GM23338 (cell line): ENCODE data around the gene TGOLN2. TPM values are rescaled to one million over a fixed set of nuclear protein-coding genes. Genes with fewer than 3 reads are reported as not detected.

Experiments
- ATAC-seq: fragments of 200-7000 bp; cut with Tn5 transposase; 3 replicates; pipeline ENCODE4 v1.9.1; 2020
- DNase-seq: peaks from one replicate; pipeline ENCODE4 v3.0.0-alpha.2; 2015; ENCODE audit warnings: low spot score
- H2AFZ ChIP-seq: fragments of 200-600 bp; sonication (generic); 2 replicates; pipeline ENCODE4 v1.8.0; 2016; ENCODE audit warnings: antibody characterized with exemption, mild to moderate bottlenecking, moderate library complexity
- H3F3A ChIP-seq: fragments of 200-600 bp; sonication (generic); replicated peaks from 2 replicates; pipeline ENCODE4 v1.8.0; 2017; ENCODE audit warnings: antibody characterized with exemption, mixed run types, low read depth
- H3K27ac ChIP-seq: fragments of 200-600 bp; sonication (generic); 2 replicates; pipeline ENCODE4 v1.6.1; 2016; ENCODE audit warnings: low read depth
- H3K27me3 ChIP-seq: fragments of 200-600 bp; sonication (generic); 2 replicates; pipeline ENCODE4 v1.8.0; 2016; ENCODE audit warnings: mild to moderate bottlenecking, mixed run types, moderate library complexity; ENCODE audit not compliant: insufficient read depth
- H3K36me3 ChIP-seq: fragments of 200-600 bp; sonication (generic); 2 replicates; pipeline ENCODE4 v1.8.0; 2016; ENCODE audit warnings: mild to moderate bottlenecking; ENCODE audit not compliant: insufficient read depth
- H3K4me1 ChIP-seq: fragments of 200-600 bp; sonication (generic); 2 replicates; pipeline ENCODE4 v1.8.0; 2016; ENCODE audit warnings: mild to moderate bottlenecking, moderate library complexity; ENCODE audit not compliant: insufficient read depth
- H3K4me2 ChIP-seq: fragments of 200-600 bp; sonication (generic); 2 replicates; pipeline ENCODE4 v1.7.1; 2017; ENCODE audit warnings: mixed run types
- H3K4me3 ChIP-seq: fragments of 200-600 bp; sonication (generic); 2 replicates; pipeline ENCODE4 v1.6.1; 2016; ENCODE audit warnings: mixed run types
- H3K79me2 ChIP-seq: fragments of 200-600 bp; sonication (generic); replicated peaks from 2 replicates; pipeline ENCODE4 v1.8.0; 2017; ENCODE audit warnings: mild to moderate bottlenecking; ENCODE audit not compliant: insufficient read depth
- H3K9me2 ChIP-seq: fragments of 200-600 bp; sonication (generic); 2 replicates; pipeline ENCODE4 v1.8.0; 2017; ENCODE audit not compliant: insufficient read depth
- H4K20me1 ChIP-seq: fragments of 200-600 bp; sonication (generic); replicated peaks from 2 replicates; pipeline ENCODE4 v1.8.0; 2017; ENCODE audit warnings: mild to moderate bottlenecking; ENCODE audit not compliant: insufficient read depth
- H3K27ac Mint-ChIP-seq: 2 replicates; pipeline ENCODE4 v1.8.0; 2020; ENCODE audit warnings: inconsistent platforms, mild to moderate bottlenecking, moderate library complexity, mixed read lengths
- H3K27me3 Mint-ChIP-seq: 3 replicates; pipeline ENCODE4 v1.8.0; 2022; ENCODE audit warnings: low read depth, mild to moderate bottlenecking, moderate library complexity, mixed read lengths, inconsistent platforms; ENCODE audit not compliant: insufficient read depth, poor library complexity
- H3K36me3 Mint-ChIP-seq: 3 replicates; pipeline ENCODE4 v1.8.0; 2021; ENCODE audit warnings: low read depth, mild to moderate bottlenecking, inconsistent platforms, moderate library complexity, mixed read lengths
- H3K4me1 Mint-ChIP-seq: 3 replicates; pipeline ENCODE4 v1.8.0; 2020; ENCODE audit warnings: mild to moderate bottlenecking, inconsistent platforms, mixed read lengths
- H3K4me3 Mint-ChIP-seq: 3 replicates; pipeline ENCODE4 v1.8.0; 2021; ENCODE audit warnings: moderate library complexity, mild to moderate bottlenecking, inconsistent platforms, mixed read lengths
- H3K9me3 Mint-ChIP-seq: 3 replicates; pipeline ENCODE4 v1.8.0; 2020; ENCODE audit warnings: moderate library complexity, mild to moderate bottlenecking, inconsistent platforms, mixed read lengths
- CREB1 ChIP-seq: fragments of 250-450 bp; sonication (Bioruptor Pico); IDR thresholded peaks from 2 replicates; pipeline ENCODE4 v1.5.0; 2020; ENCODE audit warnings: low read depth, mild to moderate bottlenecking, moderate library complexity
- ETS1 ChIP-seq: IDR thresholded peaks from 2 replicates; pipeline ENCODE4 v1.6.1; 2016; ENCODE audit warnings: antibody characterized with exemption
- EZH2 ChIP-seq: fragments of 200-600 bp; sonication (generic); IDR thresholded peaks from one replicate; pipeline ENCODE4 v1.8.0; 2017; ENCODE audit warnings: antibody characterized with exemption, mild to moderate bottlenecking, low read depth; ENCODE audit not compliant: unreplicated experiment
- POLR2AphosphoS5 ChIP-seq: IDR thresholded peaks from 2 replicates; pipeline ENCODE4 v1.6.1; 2016; ENCODE audit warnings: antibody characterized with exemption, low read depth
- ZNF114 ChIP-seq: fragments of 250-450 bp; sonication (Bioruptor Pico); IDR thresholded peaks from 2 replicates; pipeline ENCODE4 v1.5.0; 2020; ENCODE audit warnings: mild to moderate bottlenecking, moderate library complexity
- ZNF462 ChIP-seq: fragments of 250-450 bp; sonication (Bioruptor Pico); IDR thresholded peaks from 2 replicates; pipeline ENCODE4 v1.5.0; 2020; ENCODE audit warnings: mild to moderate bottlenecking, moderate library complexity
- polyA plus RNA-seq: library from polyadenylated mRNA; unstranded; fragments of >200 nt; fragmentation: Nextera tagmentation; extraction: Ambion mirVana; gene quantifications from 2 replicates; pipeline ENCODE4 v1.2.1, GENCODE V29; 2016
- total RNA-seq: library from RNA; depleted of rRNA; stranded (reverse); fragments of >200 nt; shearing (Covaris generic); gene quantifications from 2 replicates; pipeline ENCODE4 v1.2.3, GENCODE V29; 2014
- TF ChIP-seq, protein P1 (sequence below), 2 experiments: fragments of 200-600 bp in 1 of 2; sonication (generic) in 1 of 2; conservative IDR thresholded peaks; 2 replicates each; pipeline versions ENCODE4 v1.5.1 to v1.6.1; 2016 to 2017; ENCODE audit warnings: antibody characterized with exemption in 2 of 2, low read depth in 2 of 2, mild to moderate bottlenecking in 2 of 2, moderate library complexity in 1 of 2

Gene TGOLN2
- total and polyA plus RNA-seq, 2 experiments from 2014 or later: 20.8 to 48.3 TPM

GRCh38 chr2:85308201-85308600 is 19.6 kb downstream of the TGOLN2 start (continued):
- no peak for TF ChIP-seq ZNF462 (CRISPR knock-in tag)
- TF ChIP-seq POLR2AphosphoS5: no peak
- no peak for TF ChIP-seq ZNF114 (CRISPR knock-in tag)

DNA sequence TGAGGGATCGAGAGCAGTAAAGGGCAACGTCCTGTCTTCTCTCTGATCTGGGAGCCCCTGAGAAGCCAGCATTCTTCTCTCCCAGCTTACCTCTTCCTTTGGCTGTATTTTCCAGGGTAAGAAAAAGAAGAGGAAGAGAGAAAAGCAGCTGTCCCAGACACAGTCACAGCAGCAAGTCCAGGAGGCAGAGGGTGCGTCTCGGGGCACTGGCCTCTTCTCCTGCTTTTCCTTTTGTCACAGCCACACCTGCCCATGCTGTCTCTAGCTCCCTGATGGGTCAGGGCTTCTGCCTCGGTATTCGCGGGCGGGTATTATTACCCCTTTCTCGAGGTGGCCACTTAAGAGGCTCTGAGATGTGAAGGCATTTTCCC is 20.3 kb downstream of the TGOLN2 start:
- Histone ChIP-seq H3K4me3 (no peak overlapping the region), H3K4me2 (no peak overlapping the region), H3K79me2 (no peaks in the 10 kb centered on the region), H3K27me3 (no peaks in the 10 kb centered on the region), H3F3A (peaks cover 23% of the 10 kb centered on the region), H4K20me1 (peaks cover 15% of the 10 kb centered on the region), H3K9me2 (no peaks in the 10 kb centered on the region), H3K4me1 (peaks cover 21% of the 10 kb centered on the region), H3K27ac (peak overlapping the region; percentile 63; the same call in 1 of the 2 replicates), H3K36me3 (peaks cover 18% of the 10 kb centered on the region; the same call in 1 of the 2 replicates), H2AFZ (no peak overlapping the region)
- peaks cover 77% of the 10 kb centered on the region for H3K36me3 Mint-ChIP-seq
- no peak overlapping the region for H3K4me3 Mint-ChIP-seq
- peaks cover 32% of the 10 kb centered on the region for H3K4me1 Mint-ChIP-seq
- H3K27me3 Mint-ChIP-seq: peaks cover 29% of the 10 kb centered on the region
- no peak overlapping the region for H3K27ac Mint-ChIP-seq
- ATAC-seq: no peak
- DNase-seq: no peak
- no peaks in the 10 kb centered on the region for H3K9me3 Mint-ChIP-seq
- TF ChIP-seq EZH2 (no peak), CREB1 (CRISPR knock-in tag) (no peak), ZNF462 (CRISPR knock-in tag) (no peak), ETS1 (no peak)
- TF ChIP-seq, protein P1, sequence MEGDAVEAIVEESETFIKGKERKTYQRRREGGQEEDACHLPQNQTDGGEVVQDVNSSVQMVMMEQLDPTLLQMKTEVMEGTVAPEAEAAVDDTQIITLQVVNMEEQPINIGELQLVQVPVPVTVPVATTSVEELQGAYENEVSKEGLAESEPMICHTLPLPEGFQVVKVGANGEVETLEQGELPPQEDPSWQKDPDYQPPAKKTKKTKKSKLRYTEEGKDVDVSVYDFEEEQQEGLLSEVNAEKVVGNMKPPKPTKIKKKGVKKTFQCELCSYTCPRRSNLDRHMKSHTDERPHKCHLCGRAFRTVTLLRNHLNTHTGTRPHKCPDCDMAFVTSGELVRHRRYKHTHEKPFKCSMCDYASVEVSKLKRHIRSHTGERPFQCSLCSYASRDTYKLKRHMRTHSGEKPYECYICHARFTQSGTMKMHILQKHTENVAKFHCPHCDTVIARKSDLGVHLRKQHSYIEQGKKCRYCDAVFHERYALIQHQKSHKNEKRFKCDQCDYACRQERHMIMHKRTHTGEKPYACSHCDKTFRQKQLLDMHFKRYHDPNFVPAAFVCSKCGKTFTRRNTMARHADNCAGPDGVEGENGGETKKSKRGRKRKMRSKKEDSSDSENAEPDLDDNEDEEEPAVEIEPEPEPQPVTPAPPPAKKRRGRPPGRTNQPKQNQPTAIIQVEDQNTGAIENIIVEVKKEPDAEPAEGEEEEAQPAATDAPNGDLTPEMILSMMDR (conservative IDR thresholded peaks at IDR 0.05; ENCODE audit: low read depth in 2 of 2): no peak
